ENCODE measurements around the gene LHFPL3.

GRCh38 chr7:104826135-104826534 lies 497.7 kb downstream of the LHFPL3 start:
- TF ChIP-seq MAX (IDR thresholded peaks at IDR 0.05) = no peak
- TF ChIP-seq RAD21 (IDR thresholded peaks at IDR 0.05; ENCODE audit: low read depth) = no peak
- TF ChIP-seq YY1 (IDR thresholded peaks at IDR 0.05; ENCODE audit: low read depth) = no peak
- no peak for TF ChIP-seq FOXM1 (IDR thresholded peaks at IDR 0.05; ENCODE audit: borderline replicate concordance, low read depth)
- TF ChIP-seq ZBTB7A (IDR thresholded peaks at IDR 0.05; ENCODE audit: low read depth) = no peak
- no peak for TF ChIP-seq EGR1 (IDR thresholded peaks at IDR 0.05)
- no peak for TF ChIP-seq TCF12 (IDR thresholded peaks at IDR 0.05; ENCODE audit: low read depth)
- TF ChIP-seq, protein P1, sequence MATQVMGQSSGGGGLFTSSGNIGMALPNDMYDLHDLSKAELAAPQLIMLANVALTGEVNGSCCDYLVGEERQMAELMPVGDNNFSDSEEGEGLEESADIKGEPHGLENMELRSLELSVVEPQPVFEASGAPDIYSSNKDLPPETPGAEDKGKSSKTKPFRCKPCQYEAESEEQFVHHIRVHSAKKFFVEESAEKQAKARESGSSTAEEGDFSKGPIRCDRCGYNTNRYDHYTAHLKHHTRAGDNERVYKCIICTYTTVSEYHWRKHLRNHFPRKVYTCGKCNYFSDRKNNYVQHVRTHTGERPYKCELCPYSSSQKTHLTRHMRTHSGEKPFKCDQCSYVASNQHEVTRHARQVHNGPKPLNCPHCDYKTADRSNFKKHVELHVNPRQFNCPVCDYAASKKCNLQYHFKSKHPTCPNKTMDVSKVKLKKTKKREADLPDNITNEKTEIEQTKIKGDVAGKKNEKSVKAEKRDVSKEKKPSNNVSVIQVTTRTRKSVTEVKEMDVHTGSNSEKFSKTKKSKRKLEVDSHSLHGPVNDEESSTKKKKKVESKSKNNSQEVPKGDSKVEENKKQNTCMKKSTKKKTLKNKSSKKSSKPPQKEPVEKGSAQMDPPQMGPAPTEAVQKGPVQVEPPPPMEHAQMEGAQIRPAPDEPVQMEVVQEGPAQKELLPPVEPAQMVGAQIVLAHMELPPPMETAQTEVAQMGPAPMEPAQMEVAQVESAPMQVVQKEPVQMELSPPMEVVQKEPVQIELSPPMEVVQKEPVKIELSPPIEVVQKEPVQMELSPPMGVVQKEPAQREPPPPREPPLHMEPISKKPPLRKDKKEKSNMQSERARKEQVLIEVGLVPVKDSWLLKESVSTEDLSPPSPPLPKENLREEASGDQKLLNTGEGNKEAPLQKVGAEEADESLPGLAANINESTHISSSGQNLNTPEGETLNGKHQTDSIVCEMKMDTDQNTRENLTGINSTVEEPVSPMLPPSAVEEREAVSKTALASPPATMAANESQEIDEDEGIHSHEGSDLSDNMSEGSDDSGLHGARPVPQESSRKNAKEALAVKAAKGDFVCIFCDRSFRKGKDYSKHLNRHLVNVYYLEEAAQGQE (IDR thresholded peaks at IDR 0.05; ENCODE audit: low read depth) = no peak

Data from Ishikawa (cell line).